SJSA1 (cell line): ENCODE data around the gene GARNL3. TPM values are rescaled to one million over a fixed set of nuclear protein-coding genes. Genes with fewer than 3 reads are reported as not detected.

Source experiments
- total RNA-seq: library from RNA; depleted of rRNA; stranded (reverse); fragments of >200 nt; shearing (Covaris generic); gene quantifications from 2 replicates; pipeline ENCODE4 v1.2.3, GENCODE V29; 2014; rRNA removed

GARNL3 gene
- total RNA-seq, 1 experiment from 2014 or later = 2.0 TPM

Other genes starting within 250 kb of the GARNL3 start
- 3.3 and 3.8 TPM in 2 replicates for gene ANGPTL2, start 142.1 kb upstream of the GARNL3 start, total RNA-seq
- gene SLC2A8, start 132.4 kb downstream of the GARNL3 start, total RNA-seq = 17.4 and 35.2 TPM in 2 replicates
- gene ZNF79, start 159.6 kb downstream of the GARNL3 start, total RNA-seq = 7.1 and 7.6 TPM in 2 replicates
- gene RPL12, start 186.6 kb downstream of the GARNL3 start, total RNA-seq = 1,639 and 1,700 TPM in 2 replicates
- gene LRSAM1, start 186.7 kb downstream of the GARNL3 start, total RNA-seq = 5.3 and 6.9 TPM in 2 replicates